Activated CD8-positive, alpha-beta memory T cell treated with anti-CD3 and anti-CD28 coated beads, Interleukin-2, amount 50 U/mL, for 1 hour (primary cell): ENCODE results near the gene GTF3A.
A peak's percentile ranks its signal among the peaks of the same experiment; 100 is the strongest.
"Not testable (repeated sequence)": the region's sequence is repeated elsewhere in the genome, so short reads cannot be mapped to it uniquely, and the experiment has no call there.

Experiments used
- DNase-seq: peaks from one replicate; pipeline ENCODE4 v3.0.0-alpha.2; 2020; ENCODE audit errors: extremely low read depth

The GTF3A gene

DNA sequence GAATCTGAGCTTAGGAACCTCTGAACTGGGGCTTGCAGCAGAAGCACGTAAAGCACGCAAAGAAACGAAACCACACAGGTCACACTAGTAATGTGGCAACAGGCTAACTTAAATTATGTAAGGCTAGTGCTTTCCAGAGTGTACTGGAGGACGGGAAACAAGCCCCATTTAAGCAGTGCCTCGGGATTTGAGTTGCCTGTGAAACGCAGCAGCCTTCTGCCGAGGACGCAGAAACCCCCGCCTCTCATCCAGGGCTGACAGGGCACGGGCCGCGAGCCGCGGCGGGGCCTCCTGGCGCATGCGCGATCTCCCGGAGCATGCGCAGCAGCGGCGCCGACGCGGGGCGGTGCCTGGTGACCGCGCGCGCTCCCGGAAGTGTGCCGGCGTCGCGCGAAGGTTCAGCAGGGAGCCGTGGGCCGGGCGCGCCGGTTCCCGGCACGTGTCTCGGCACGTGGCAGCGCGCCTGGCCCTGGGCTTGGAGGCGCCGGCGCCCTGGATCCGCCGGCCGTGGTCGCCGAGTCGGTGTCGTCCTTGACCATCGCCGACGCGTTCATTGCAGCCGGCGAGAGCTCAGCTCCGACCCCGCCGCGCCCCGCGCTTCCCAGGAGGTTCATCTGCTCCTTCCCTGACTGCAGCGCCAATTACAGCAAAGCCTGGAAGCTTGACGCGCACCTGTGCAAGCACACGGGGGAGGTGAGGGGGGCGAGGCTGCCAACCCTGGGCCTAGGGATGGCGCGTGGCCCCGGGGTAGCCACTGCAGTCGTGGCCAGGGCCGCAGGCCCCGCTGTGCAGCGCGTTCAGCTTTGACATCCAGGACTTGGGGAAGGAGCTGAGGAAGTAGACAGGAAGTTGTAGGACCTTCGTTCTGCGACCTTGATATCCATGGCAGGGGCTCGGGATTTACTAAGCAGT, at the start of gene GTF3A:
GTF3A (plus strand) TSS at position 374 of the 912 bp plus-strand sequence.
- DNase-seq = peak; percentile 56

DNA sequence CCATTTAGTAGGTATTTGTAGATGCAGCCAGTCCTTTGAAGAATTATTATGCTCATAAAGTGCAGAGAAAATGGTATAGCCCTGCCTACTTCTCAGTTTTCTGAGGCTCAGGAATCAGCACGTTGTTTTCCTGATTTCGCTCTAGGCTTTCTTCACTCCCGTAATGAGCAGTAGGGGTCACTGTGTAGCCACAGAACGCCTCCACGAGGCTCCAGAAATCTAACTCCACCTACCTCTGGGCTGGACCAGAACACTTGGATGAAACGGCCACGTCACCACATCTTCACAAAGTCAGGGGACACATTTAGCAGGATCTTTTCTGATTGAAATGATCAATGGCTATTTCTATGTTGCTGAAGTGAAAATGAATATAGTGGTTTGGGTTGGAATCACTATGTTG, 49.8 kb upstream of the GTF3A start:
- DNase-seq = peak; percentile 11

DNA sequence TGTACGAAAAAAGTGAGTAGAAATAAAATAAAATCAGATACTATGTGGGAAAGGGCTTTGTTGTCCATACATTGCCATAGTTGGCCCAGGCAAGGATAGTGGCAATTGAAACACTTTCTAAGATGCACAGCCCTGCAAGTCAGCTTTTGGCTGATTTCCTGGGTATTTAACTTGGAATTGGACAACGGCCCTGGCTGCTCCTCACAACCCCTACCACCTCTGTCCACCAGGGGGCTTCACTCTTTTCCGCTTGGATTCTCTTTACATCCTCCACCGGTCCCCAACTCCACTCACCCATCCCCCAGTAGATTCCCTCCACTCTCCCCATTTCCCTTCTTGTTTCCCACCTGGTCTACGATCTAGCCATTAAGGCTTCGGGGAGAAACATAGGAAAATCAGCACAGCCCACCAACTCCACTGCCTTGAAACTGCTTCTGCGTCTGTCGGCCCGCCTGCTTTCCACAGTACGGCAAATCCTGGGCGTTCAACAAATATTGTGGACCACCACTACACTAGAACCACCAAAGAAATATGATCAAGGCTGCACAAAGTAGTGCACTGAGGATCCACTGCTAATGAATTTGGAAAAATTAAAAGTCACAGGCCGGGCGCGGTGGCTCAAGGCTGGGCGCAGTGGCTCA, 48.6 kb upstream of the GTF3A start:
- DNase-seq = no peak

DNA sequence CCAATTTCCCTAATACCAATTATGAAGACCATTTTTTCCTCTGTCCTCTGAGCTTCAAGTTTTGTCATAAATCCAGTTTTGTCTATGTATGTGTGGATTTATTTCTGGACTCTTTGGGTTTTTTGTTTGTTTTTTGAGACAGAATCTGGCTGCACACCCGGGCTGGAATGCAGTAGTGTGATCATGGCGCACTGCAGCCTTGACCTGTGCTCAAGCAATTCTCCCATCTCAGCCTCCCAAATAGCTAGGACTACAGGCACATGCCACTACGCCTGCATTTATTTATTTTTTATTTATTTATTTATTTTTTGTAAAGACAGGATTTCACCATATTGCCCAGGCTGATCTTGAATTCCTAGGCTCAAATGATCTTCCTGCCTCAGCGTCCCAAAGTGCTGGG, 45.3 kb upstream of the GTF3A start:
- DNase-seq = no peak

DNA sequence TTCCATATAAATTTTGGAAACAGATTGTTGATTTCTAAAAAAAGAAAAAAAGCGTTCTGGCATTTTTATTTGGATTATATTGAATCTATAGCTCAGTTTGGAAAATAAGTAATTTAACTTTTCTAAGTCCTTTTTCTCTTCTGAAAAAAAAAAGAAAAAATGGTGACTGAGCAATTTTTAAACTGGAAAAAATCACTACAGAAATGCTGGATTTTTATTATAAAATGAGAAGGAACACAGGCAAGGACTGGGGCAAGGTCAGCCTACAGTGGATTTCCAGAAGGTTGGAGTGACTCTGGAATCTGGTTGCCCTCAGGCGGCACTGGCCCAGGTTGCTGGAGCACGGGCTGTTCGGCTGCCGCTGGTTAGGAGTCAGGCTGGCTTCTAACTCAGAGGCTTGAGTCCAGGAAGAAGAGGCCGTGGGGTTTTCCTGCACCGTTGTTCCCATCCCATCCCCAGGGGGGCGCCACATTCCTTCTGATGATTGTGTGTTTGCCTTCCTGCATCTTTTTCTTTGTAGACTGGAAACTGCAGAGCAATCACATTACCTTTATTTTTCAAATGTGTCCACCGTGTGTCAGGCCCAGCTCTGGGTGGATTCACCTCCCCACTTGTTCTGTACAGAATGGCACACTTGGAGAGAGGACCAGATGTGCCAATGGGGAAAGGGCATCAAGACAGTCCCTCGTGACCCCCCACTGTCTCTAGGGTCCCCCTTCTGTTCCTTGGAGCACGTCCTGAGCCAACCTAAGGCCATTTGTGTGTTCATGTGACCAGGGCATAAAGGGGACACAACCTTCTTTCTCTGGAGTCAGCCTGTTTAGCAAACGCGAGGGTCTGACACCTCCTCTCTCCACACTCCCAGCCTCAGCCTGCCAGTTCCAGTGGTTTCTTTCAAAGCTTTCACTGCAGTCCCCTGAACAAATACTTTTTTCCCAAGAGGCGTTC, 44.5 kb upstream of the GTF3A start:
- no peak for DNase-seq

DNA sequence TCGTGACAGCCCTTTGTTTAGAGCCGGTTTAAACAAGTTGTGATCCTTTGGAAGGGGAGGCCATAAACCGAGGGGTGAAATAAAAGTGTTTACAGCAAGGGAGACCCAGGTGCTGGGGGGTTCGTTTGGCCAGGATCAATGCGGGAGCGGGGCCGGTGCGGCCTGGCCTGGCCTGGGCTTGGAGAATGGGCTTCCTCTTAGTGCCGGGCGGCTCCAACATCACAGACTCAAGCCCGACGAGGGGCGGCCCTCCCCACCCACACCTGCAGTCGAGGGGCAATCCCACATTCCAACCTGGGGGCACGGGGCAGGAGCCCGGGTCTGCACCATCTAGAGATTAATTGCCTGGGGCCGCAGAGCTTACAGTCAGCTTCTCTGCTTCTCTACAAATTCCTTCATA, 42.8 kb upstream of the GTF3A start:
- no peak for DNase-seq

DNA sequence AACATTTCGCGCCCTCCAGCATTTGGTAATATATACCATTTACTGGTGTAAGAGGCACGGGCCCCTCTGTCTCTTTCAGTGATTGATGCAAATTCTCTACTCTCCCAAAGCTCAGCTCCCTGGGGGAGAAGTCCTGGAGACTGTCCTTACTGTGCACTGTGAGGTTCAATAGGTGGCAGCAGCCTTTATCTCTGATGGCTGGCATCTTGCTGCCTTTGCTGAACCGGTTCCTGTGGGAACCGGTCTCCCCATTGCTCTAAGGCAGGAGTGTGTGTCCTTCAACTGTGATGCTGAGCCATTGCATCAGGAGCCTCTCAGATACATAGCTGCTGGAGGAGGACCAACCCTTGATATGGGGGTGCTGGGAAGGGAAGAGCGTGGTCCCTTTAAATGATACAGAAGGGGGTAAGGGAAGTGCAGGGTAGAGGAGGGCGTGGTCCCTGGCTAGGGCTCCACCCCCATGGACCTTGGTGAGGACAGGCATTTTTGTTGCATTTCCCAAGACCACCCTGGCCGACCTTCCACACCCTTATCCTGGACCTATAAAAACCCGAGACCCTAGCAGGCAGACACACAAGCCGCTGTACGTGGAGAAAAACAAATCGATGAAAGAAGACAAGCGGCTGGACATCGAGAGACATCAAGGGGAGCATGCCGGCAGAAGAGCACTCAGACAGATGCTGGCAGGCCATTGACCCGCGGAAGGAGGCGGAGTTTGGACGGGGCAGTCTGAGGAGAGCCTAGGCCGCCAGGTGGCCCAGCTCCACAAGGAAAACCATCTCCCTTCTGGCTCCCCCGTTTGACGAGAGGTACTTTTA, 41.1 kb upstream of the GTF3A start:
- no peak for DNase-seq

DNA sequence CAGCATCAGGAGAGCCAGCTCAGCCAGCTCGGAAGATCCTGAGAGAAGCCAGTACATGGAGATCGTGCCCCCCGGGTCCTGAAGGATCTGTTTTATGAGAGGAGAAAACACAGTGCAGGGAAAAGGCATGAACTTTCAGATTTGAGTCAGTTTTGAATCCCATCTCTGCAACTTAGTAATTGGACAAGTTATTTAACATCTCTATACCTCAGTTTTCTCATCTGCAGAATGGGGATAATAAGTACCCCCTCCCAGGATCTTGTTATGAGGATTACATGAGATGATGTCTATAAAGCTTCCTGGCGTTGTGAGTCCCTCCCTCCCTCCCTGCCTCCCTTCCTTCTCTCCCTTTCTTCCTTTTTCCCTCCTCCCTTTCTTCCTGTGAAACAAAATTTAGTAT, 40.1 kb upstream of the GTF3A start:
- DNase-seq = no peak

DNA sequence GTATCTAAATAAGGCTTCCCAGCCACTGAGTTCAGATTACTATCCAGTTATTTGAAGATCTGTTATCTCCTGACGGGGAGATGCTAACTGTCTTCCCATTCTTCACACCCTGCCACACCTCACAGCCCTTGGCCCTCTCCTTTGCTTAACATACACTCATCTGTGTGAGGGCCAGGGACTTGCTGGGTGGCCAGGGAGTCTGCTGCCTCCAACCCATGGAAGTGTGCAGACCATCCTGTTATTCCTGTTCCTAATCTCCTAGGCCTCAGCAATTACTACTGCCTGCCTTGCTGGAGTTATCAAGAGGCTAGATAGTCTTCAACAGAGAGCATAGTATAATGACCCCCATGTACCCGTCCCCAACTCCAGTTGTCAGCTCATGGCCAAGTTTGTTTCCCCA, 36.2 kb upstream of the GTF3A start:
- DNase-seq = no peak

DNA sequence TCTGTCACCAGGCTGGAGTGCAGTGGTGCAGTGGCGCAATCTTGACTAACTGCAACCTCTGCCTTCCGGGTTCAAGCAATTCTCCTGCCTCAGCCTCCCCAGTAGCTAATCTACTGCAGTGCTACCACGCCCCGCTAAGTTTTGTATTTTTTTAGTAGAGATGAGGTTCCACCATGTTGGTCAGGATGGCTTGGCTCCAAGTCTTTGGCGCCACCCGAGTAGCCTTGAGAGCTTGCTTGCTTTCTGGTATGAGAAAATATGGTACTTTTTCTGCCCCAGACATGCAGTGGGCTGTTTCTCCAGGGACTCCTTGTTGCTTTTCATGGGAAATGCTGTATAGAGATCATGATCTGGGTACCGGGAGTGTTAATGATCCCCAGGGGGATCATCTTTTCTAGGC, 34.5 kb upstream of the GTF3A start:
- DNase-seq = no peak

DNA sequence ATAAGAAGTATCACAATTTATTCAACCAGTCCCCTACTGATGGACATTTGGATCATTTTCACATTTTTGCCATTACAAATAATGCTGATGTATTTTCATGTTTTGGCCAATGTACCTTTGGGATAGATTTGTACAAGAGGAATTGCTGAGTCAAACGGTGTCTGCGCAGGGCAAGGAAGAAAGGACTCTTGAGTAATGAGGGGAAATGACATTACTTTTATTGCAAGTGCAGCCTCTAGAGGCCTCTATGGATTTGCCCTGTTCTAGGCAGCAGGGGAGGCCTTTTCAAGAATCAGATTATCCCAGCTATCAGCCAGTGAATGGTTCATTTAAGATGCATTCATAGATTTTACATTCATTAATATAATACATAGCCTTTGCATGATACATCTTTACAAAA, 32.9 kb upstream of the GTF3A start:
- no peak for DNase-seq

DNA sequence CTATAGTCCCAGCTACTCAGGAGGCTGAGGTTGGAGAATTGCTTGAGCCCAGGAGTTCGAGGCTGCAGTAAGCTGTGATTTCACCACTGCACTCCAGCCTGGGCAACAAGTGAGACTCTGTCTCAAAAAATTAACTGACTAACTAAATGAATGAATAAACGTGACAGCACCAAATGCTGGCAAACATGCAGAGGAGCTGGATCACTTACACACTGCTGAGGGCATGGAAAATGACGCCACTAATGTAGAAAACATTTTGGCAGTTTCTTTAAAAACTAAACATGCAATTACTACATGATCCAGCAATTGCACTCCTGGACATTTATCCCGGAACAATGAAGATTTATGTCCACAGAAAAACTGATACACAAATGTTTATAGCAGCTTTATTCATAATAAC, 31.3 kb upstream of the GTF3A start:
- no peak for DNase-seq

DNA sequence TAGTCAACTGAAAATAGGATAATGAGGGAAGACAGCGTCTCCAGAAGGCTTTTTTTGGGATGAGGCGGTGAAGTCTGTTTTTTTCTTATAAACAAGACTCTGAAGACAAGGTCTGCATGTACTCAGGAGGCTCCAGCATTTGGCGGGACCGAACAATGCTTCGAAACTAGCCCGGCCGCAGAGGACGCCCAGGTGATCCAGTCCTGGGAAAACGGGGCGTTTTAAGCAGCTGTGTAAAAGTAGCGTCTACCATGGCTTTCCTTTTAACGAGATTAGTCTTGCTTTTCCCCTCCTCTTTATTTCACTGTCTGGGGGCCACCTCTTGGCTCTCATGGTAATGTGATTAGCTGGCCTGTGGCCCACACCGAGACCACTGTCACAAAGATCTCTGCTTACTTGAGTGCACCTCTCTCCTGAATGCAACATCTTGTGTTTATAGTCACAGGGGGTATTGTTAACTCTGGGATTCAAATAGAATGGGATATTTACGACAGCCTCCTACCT, 29.4 kb upstream of the GTF3A start:
- no peak for DNase-seq

DNA sequence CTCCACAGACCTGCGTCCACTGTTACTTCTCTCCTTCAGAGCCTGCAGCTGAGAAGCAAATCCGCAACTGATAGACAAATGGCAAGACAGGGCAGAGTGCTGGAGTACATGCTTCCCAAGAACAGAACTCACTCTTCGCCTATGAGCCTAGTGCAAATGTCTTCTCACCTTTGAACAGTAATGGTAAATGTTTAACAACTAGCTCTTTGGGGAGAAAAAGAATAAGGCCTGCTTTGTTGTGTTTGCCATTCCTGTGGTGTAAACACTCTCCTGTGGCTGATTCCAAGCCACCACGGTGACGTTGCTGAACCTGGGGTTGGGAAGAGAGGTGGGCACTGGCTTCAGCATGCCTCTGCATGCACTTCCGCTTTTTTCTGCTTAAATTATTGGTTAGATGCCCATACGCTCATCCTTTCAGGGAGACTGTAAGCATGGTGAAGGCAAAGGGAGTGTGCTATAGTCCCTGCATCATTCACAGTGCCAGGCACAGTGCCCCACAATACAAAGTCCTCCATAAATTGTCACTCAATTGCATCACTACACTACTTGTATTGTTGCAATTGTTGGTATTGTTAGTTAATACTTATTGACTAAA, 28.1 kb upstream of the GTF3A start:
- no peak for DNase-seq

DNA sequence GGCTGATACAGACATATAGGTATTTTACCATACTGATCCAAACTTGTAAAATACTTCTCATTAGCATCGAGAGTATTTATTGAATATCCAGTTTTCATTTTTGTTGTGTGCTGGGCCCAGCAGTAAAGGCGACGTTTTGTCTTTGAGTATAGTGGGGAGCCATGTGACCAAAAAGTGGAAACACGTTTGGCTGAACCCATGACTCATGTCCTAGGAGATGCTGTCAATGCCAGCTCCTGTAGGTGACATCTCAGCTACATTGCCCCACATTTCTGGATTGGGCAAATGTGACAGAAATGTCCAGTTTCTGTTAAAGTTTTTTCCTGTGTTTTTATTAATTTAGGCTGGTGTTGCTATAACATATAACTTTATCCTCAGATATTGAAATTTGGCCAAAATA, 26.1 kb upstream of the GTF3A start:
- no peak for DNase-seq

DNA sequence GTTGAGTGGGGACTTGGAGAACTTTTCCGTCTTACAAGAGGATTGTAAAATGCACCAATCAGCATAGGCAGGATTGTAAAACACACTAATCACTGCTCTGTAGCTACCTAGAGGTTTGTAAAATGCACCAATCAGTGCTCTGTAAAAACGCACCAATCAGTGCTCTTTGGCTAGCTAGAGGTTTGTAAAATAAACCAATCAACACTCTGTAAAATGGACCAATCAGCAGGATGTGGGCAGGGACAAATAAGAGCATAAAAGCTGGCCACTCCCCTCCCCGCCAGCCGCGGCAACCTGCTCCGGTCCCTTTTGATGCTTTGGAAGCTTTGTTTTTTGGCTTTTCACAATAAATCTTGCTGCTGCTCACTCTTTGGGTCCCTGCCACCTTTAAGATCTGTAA, 24.0 kb upstream of the GTF3A start:
- DNase-seq = not testable (repeated sequence)

DNA sequence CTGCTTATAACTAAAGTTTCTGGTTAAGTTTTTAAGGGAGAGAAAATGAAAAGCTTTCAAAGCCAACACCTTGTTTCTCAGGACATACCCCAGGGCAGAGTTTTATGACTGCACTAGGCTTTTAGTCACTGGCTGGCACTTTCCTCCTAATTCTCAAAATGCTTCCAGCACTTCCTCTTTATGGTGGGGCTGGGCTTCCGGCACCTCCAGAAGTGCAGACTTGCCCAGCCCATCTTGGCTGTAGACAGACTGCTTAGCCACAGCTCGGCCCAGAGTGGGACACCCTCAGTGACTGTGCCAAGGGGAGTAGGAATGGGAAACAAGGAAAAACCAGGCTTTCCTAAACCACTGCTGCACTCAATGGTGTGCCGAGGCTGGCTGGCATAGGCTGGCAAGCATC, 23.2 kb upstream of the GTF3A start:
- no peak for DNase-seq

DNA sequence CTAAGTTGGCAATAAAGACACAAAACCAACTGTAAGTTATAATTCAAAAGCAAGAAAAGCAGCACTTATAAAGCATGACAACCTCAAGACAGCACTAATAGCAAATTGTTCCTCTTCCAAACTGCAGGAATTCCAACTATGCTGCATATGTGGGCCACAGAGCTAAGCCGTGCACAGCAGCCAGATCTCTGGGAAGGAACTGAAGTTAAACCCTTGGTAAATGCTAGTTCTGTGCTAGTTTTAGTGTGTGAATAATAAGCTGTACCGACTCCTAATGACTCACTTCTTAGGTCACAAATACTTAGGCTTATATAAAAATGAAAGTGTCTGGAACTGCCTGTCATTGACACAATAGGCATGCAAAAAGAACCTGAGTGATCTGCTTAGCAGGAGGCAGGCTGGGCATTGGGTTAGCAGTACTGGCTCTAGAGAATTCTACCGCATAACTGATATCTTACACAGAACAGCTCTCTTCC, 21.2 kb upstream of the GTF3A start:
- DNase-seq = no peak

DNA sequence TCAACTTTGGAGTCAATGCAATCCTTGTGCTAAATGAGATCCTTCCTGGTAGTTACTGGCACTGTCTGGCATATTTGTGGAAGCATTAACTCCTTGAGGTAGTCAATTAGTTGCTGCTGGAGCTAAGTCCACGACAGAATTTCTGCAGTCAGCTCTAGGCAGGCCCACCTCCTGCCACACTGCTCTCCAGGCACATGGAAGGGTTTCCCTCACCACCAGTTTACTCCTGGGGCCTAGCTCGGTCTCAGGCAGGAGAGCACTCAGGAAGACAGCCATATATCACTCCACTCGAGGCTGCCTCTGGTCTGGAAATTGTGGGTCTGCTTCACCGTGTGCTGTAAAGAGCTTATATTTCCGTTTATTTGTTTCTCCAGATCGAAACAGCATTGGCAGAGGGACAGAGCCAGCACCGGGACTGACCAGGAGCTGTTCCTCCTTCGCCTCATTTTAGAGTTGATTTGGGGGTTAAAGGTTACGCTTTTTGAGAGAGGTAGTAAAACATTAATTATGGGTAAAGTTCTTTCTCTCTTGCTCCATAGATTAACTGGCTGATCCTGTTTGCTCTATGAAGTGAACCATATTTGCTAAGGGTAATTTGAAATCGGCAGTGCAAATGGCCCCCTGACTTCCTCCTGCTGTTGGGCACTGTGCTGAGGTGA, 20.6 kb upstream of the GTF3A start:
- no peak for DNase-seq

DNA sequence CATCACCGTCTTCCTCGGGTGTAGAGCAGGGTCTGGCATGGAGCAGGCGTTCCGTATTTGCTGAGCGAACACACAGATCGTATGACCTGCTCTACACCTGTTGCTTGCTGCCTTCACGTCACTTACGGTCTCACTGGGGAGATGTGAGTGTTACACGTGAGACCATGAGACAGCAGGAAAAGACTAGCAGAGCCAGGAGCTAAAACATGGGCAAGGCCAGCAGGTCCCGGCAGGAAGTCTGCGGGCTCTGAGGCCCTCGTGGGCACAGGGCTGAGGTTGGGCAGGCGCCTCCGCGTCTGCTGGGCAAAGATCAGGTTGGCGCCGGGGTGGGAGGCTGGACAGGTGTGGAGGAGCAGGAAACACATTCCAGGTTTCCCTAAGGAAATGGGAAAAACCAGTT, 19.7 kb upstream of the GTF3A start:
- DNase-seq = no peak
